ENCODE results near the gene RHOJ. TPM values are rescaled to one million over a fixed set of nuclear protein-coding genes. Genes with fewer than 3 reads are reported as not detected.

The RHOJ gene
- total and polyA plus RNA-seq, 2 of the 4 experiments (the other 2 are of a cell fraction): 9.5 to 33.9 TPM

GRCh38 chr14:63200035-63200740 is 4.1 kb upstream of the RHOJ start:
- Histone ChIP-seq H2AK5ac (ENCODE audit: low read depth, low read length) (no peak overlapping the region), H2BK5ac (ENCODE audit: low read depth, low read length, poor library complexity, severe bottlenecking) (no peak overlapping the region), H4K91ac (ENCODE audit: insufficient read depth, low read depth, low read length) (no peak overlapping the region), H3K36me3 (ENCODE audit: control insufficient read depth, insufficient read depth, low read length) (no peaks in the 10 kb centered on the region), H2BK120ac (ENCODE audit: low read depth, low read length) (no peak overlapping the region), H3K4me3 (ENCODE audit: insufficient read depth, low read depth, low read length) (no peak overlapping the region), H2BK15ac (ENCODE audit: low read depth, low read length) (no peak overlapping the region), H3K56ac (ENCODE audit: extremely low read depth, insufficient read depth, low read length) (no peak overlapping the region), H3K4me1 (ENCODE audit: control insufficient read depth, insufficient read depth, low read length) (no peaks in the 10 kb centered on the region; the same call in 1 of the 2 replicates), H2BK20ac (ENCODE audit: low read depth, low read length) (no peak overlapping the region), H3K9me1 (ENCODE audit: insufficient read depth, low read length) (no peaks in the 10 kb centered on the region), H4K5ac (ENCODE audit: low read depth, low read length) (no peak overlapping the region), H3K79me1 (ENCODE audit: low read depth in 1 of 2, low read length in 2 of 2) (no peaks in the 10 kb centered on the region), H3K18ac (ENCODE audit: low read depth, low read length) (no peak overlapping the region), H4K20me1 (ENCODE audit: insufficient read depth, low read length) (no peaks in the 10 kb centered on the region), H2AK9ac (replicated peaks; ENCODE audit: low read depth, low read length, poor library complexity) (no peak overlapping the region), H3K4me2 (ENCODE audit: low read depth, low read length) (no peak overlapping the region), H3K23ac (ENCODE audit: low read depth, low read length) (no peak overlapping the region), H3K27ac (ENCODE audit: insufficient read depth, low read length) (no peak overlapping the region), H3K4ac (ENCODE audit: low read depth, low read length) (no peak overlapping the region), H3K9ac (ENCODE audit: low read depth, low read length) (no peak overlapping the region), H4K8ac (ENCODE audit: low read depth in 2 of 2, low read length in 2 of 2) (no peak overlapping the region), H2AFZ (replicated peaks; ENCODE audit: low read length, poor library complexity) (no peak overlapping the region), H3K14ac (replicated peaks; ENCODE audit: low read depth, low read length) (no peak overlapping the region), H3K9me3 (ENCODE audit: control insufficient read depth, insufficient read depth, low read length) (no peaks in the 10 kb centered on the region), H3K27me3 (ENCODE audit: control insufficient read depth, insufficient read depth, low read length) (no peaks in the 10 kb centered on the region)
- TF ChIP-seq CHD1 (IDR thresholded peaks at IDR 0.05; ENCODE audit: low read depth, low read length): no peak
- no peak for TF ChIP-seq RCOR1 (IDR thresholded peaks at IDR 0.05; ENCODE audit: insufficient replicate concordance, low read length)
- no peak for TF ChIP-seq RFX5 (IDR thresholded peaks at IDR 0.05; ENCODE audit: low read depth, low read length)
- TF ChIP-seq RAD21 (IDR thresholded peaks at IDR 0.05; ENCODE audit: low read length): no peak
- TF ChIP-seq CTCF (conservative IDR thresholded peaks at IDR 0.05; ENCODE audit: low read depth, low read length): no peak
- no peak for TF ChIP-seq POLR2A (IDR thresholded peaks at IDR 0.05; ENCODE audit: low read depth, low read length)
- no peak for TF ChIP-seq NFE2L2 (IDR thresholded peaks at IDR 0.05; ENCODE audit: low read depth, low read length)
- TF ChIP-seq BHLHE40 (IDR thresholded peaks at IDR 0.05; ENCODE audit: low read depth, low read length): no peak
- TF ChIP-seq ELK1 (IDR thresholded peaks at IDR 0.05; ENCODE audit: borderline replicate concordance, low read depth, low read length): no peak
- TF ChIP-seq SMC3 (IDR thresholded peaks at IDR 0.05; ENCODE audit: low read depth, low read length): no peak
- TF ChIP-seq MAZ (IDR thresholded peaks at IDR 0.05; ENCODE audit: borderline replicate concordance, low read depth, low read length): no peak
- no peak for TF ChIP-seq USF2 (IDR thresholded peaks at IDR 0.05; ENCODE audit: low read depth, low read length)
- TF ChIP-seq MAFK (IDR thresholded peaks at IDR 0.05; ENCODE audit: low read depth, low read length): no peak
- no peak for TF ChIP-seq FOS (IDR thresholded peaks at IDR 0.05; ENCODE audit: low read depth, low read length)
- TF ChIP-seq CEBPB (IDR thresholded peaks at IDR 0.05; ENCODE audit: low read depth, low read length): no peak
- WGBS, 2 experiments (ENCODE audit: extremely low coverage in 2 of 2, insufficient read length in 1 of 2): no CpG with 5 or more reads among the region's 5 CpGs
- ChIA-PET CTCF (no interaction called here), POLR2A (ENCODE audit: unreplicated experiment) (no interaction called here)
- in situ Hi-C loops (cut with MboI; ENCODE audit: low sequenced_read_pairs) (no loop called here), dilution Hi-C loops (cut with HindIII; ENCODE audit: low sequenced_read_pairs, unreplicated experiment) (no loop called here), intact Hi-C loops (cut with micrococcal nuclease) (no loop called here)
- ATAC-seq (ENCODE audit: low read depth) (no peak), DNase-seq (no peak)
- no TSS peak for BruUV-seq (replicated peaks)

Data from IMR-90 (cell line).